Kidney (tissue), 14 donors: ENCODE measurements around the gene CDK5RAP3. TPM values are rescaled to one million over a fixed set of nuclear protein-coding genes. Genes with fewer than 3 reads are reported as not detected.

ENCODE experiments used
- DNase-seq, 5 donors: peaks; one replicate each; pipeline ENCODE4 v3.0.0-alpha.2; 2013 to 2020
- FAIRE-seq: peaks from 2 replicates; lab custom pipeline; 2012; peaks lifted over from hg19 to GRCh38; lab: Jason Lieb, UNC
- H3K27ac ChIP-seq, 2 donors: one replicate each; pipeline ENCODE4 v1.7.0; 2013; ENCODE audit warnings: low read depth in 2 of 2, low read length in 2 of 2, inconsistent platforms in 1 of 2
- H3K27me3 ChIP-seq: one replicate; pipeline ENCODE4 v1.7.1; 2013; ENCODE audit warnings: low read length, inconsistent platforms; ENCODE audit not compliant: control insufficient read depth, insufficient read depth
- H3K36me3 ChIP-seq, 3 donors: one replicate each; pipeline versions ENCODE4 v1.7.0 to v1.7.1; 2013; ENCODE audit warnings: low read length in 3 of 3, control low read depth in 1 of 3, inconsistent platforms in 1 of 3; ENCODE audit not compliant: insufficient read depth in 3 of 3, control insufficient read depth in 2 of 3
- H3K4me1 ChIP-seq, 3 donors: one replicate each; pipeline versions ENCODE4 v1.7.0 to v1.7.1; 2013; ENCODE audit warnings: low read length in 3 of 3, inconsistent platforms in 1 of 3, low read depth in 1 of 3; ENCODE audit not compliant: control insufficient read depth in 2 of 3, insufficient read depth in 2 of 3
- H3K4me3 ChIP-seq, 3 donors: one replicate each; pipeline versions ENCODE4 v1.7.0 to v1.8.1; 2013; ENCODE audit warnings: low read length in 3 of 3, control low read depth in 1 of 3, inconsistent platforms in 1 of 3
- H3K9ac ChIP-seq, 3 donors: one replicate each; pipeline versions ENCODE4 v1.7.0 to v1.7.1; 2013; ENCODE audit warnings: low read length in 3 of 3, control low read depth in 1 of 3, inconsistent platforms in 1 of 3
- H3K9me3 ChIP-seq, 3 donors: one replicate each; pipeline versions ENCODE4 v1.7.0 to v1.7.1; 2013; ENCODE audit warnings: low read length in 3 of 3, control low read depth in 1 of 3, inconsistent platforms in 1 of 3; ENCODE audit not compliant: control insufficient read depth in 2 of 3, insufficient read depth in 1 of 3
- intact Hi-C: fragments of 100-400 bp; cut with DNase I; formaldehyde crosslinking; loops from one replicate; pipeline ENCODE4 v1.11.1; 2022
- polyA plus RNA-seq: library from polyadenylated mRNA; stranded (reverse); fragments of 350-450 nt; fragmentation: Illumina TruSeq; extraction: RNeasy Lipid Tissue Mini Kit (QIAGEN cat#74804); gene quantifications from one replicate; pipeline ENCODE4 v1.2.3, GENCODE V29; 2014; ENCODE audit warnings: low read depth, low replicate concordance; ENCODE audit not compliant: insufficient read depth
- total RNA-seq: library from RNA; stranded (reverse); fragmentation: NEBNext Ultra II Directional; extraction: Animal tissue kit (Norgen Biotek cat#: 25700); gene quantifications from one replicate; pipeline ENCODE4 v1.2.1, GENCODE V29; 2021
- TF ChIP-seq, protein P1 (sequence below): IDR thresholded peaks from 3 replicates; pipeline ENCODE4 v1.5.1; 2012; ENCODE audit warnings: mild to moderate bottlenecking, moderate library complexity, borderline replicate concordance; ENCODE audit not compliant: insufficient read depth; ENCODE audit errors: extremely low read depth
- donor health status: control.
- donor health status: control.
- donor health status: control.
- donor health status: control.
- donor health status: control.
- donor health status: DM: yes; HTN: yes; CAD: no.
- donor health status: Normal renal cell carcinoma (clear cell type).

The CDK5RAP3 gene
- total and polyA plus RNA-seq, 2 donors from 2014 or later = 140 to 208 TPM

DNA sequence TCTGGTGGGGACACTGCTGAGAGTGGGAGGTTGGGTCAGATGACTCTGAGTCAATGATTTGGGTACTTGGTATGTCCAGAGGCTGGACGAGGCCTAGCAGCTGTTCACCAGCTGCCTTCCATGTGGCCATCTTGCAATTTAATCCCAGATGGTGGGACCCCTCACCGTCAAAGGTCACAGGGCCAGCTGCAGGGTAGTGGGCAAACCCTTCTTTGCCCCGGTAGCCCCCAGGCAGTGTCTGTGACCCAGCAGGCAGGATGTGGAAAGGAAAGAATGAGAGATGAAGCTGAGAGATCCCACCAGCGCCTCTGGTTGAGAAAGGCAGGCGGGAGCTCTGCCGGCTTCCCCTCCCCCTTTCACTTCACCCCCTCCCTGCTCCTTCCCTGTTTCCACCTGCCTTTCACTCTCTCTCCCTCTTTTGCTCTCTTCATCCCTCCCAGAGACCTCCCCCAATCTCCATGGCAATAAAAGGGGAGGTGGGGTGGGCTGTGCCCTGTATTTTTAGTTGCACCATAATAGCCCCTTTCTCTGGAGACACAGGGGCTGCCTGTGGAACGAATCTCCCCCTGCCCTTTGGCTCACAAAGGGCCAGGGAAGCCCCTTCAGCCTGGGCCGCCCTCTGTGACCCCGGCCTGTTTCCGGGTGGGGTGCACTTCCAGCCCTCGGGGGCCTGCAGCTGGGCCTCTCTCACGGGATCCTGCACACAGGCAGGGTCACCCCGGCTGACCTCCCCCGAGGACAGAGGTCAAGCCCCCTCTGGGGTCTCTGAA lies 20.2 kb downstream of the CDK5RAP3 start:
- TF ChIP-seq, protein P1, sequence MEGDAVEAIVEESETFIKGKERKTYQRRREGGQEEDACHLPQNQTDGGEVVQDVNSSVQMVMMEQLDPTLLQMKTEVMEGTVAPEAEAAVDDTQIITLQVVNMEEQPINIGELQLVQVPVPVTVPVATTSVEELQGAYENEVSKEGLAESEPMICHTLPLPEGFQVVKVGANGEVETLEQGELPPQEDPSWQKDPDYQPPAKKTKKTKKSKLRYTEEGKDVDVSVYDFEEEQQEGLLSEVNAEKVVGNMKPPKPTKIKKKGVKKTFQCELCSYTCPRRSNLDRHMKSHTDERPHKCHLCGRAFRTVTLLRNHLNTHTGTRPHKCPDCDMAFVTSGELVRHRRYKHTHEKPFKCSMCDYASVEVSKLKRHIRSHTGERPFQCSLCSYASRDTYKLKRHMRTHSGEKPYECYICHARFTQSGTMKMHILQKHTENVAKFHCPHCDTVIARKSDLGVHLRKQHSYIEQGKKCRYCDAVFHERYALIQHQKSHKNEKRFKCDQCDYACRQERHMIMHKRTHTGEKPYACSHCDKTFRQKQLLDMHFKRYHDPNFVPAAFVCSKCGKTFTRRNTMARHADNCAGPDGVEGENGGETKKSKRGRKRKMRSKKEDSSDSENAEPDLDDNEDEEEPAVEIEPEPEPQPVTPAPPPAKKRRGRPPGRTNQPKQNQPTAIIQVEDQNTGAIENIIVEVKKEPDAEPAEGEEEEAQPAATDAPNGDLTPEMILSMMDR = no peak
- Histone ChIP-seq H3K4me1 (peaks cover 0 to 5% (median 2%) of the 10 kb centered on the region in 3 donors), H3K27me3 (no peaks in the 10 kb centered on the region), H3K36me3 (no peaks in the 10 kb centered on the region), H3K27ac (no peak overlapping the region), H3K4me3 (no peak overlapping the region), H3K9ac (no peak overlapping the region), H3K9me3 (no peaks in the 10 kb centered on the region)
- no peak for FAIRE-seq
- intact Hi-C loops = no loop called here
- peak in 2 of 5 donors; percentile 46 to 62 for DNase-seq

DNA sequence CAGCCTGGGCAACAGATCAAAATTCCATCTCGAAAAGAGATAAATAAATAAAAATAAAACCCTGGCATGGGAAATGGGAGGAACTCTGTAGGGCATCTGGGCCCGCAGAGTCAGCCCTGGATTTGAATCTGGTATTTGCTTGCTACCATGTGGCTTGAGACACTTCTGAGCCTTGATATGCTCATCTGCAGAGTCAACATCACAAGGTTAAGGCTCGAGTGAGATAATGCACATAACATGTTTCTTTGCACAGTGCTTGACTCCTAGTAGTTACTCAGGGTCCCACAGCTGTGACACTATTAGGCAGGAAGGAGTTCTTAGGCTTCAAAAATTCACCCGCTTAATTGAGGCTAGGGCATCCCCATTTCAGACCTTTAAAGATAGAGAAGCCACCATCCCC lies 21.3 kb downstream of the CDK5RAP3 start:
- Histone ChIP-seq H3K9me3 (no peaks in the 10 kb centered on the region), H3K27me3 (no peaks in the 10 kb centered on the region), H3K36me3 (no peaks in the 10 kb centered on the region), H3K27ac (no peak overlapping the region), H3K4me1 (peaks cover 0 to 2% (median 2%) of the 10 kb centered on the region in 3 donors), H3K4me3 (no peak overlapping the region), H3K9ac (no peak overlapping the region)
- FAIRE-seq = no peak
- no peak for DNase-seq
- TF ChIP-seq, protein P1 = no peak
- intact Hi-C loops = no loop called here

DNA sequence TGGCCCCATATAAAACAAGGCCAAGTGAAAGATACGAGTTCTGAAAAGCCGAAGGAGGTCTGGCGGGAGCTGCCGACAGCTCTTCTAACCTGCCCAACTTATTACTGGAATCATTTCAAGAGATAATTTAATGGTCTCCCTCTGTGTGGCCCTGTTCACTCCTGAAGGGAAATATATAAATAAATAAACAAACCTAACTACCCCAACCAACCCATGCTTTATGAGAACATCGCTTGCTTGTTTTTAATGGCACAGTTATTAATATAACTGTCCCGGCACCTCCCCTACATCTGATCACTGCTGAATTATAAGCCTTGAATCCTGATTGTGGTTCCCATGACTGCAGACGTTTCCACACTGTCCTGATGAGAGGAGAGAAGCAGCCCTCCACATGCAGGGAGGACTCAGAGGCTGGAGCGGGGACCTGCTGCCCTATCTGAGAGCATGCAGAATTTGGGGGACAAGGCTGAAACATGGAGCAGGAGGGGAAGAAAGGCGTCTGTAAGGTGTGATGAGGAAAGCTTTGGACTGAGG lies 22.2 kb downstream of the CDK5RAP3 start:
- Histone ChIP-seq H3K9me3 (no peaks in the 10 kb centered on the region), H3K9ac (no peak overlapping the region), H3K27ac (no peak overlapping the region), H3K36me3 (no peaks in the 10 kb centered on the region), H3K4me3 (no peak overlapping the region), H3K27me3 (no peaks in the 10 kb centered on the region), H3K4me1 (peaks cover 0 to 2% (median 0%) of the 10 kb centered on the region in 3 donors)
- DNase-seq = no peak
- intact Hi-C loops = no loop called here
- TF ChIP-seq, protein P1 = no peak
- FAIRE-seq = no peak
